ENCODE data around the gene UBXN10. TPM values are rescaled to one million over a fixed set of nuclear protein-coding genes. Genes with fewer than 3 reads are reported as not detected.

UBXN10 gene
- total RNA-seq, 2 experiments from 2014 or later = 0.22 to 0.44 TPM

- H3K4me3 Mint-ChIP-seq = peak overlapping the region; percentile 83
- no peaks in the 10 kb centered on the region for H3K9me3 Mint-ChIP-seq
- intact Hi-C loops (cut with DNase I, micrococcal nuclease) = no loop called here
- ChIA-PET POLR2A (no interaction called here), CTCF (no interaction called here)
- peaks cover 44% of the 10 kb centered on the region for H3K4me1 ChIP-seq (ENCODE audit: insufficient read depth, low read length)
- DNase-seq = peak; percentile 20 to 83 (median 44)
- ATAC-seq (ENCODE audit: poor library complexity) = peak; percentile 68
- H3K36me3 Mint-ChIP-seq (ENCODE audit: low read depth) = no peaks in the 10 kb centered on the region
- H3K36me3 ChIP-seq (ENCODE audit: insufficient read depth, low read length) = no peaks in the 10 kb centered on the region
- peaks cover 48% of the 10 kb centered on the region for H3K4me1 Mint-ChIP-seq (ENCODE audit: low read depth)
- peaks cover 0 to 3% of the 10 kb centered on the region in 2 experiments for H3K9me3 ChIP-seq (ENCODE audit: control insufficient read depth in 1 of 2, insufficient read depth in 1 of 2, low read length in 2 of 2)
- TF ChIP-seq, protein P1, sequence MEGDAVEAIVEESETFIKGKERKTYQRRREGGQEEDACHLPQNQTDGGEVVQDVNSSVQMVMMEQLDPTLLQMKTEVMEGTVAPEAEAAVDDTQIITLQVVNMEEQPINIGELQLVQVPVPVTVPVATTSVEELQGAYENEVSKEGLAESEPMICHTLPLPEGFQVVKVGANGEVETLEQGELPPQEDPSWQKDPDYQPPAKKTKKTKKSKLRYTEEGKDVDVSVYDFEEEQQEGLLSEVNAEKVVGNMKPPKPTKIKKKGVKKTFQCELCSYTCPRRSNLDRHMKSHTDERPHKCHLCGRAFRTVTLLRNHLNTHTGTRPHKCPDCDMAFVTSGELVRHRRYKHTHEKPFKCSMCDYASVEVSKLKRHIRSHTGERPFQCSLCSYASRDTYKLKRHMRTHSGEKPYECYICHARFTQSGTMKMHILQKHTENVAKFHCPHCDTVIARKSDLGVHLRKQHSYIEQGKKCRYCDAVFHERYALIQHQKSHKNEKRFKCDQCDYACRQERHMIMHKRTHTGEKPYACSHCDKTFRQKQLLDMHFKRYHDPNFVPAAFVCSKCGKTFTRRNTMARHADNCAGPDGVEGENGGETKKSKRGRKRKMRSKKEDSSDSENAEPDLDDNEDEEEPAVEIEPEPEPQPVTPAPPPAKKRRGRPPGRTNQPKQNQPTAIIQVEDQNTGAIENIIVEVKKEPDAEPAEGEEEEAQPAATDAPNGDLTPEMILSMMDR (IDR thresholded peaks at IDR 0.05) = no peak
- peak overlapping the region in 1 of 2 donors; percentile 65 for H3K27ac ChIP-seq (ENCODE audit: low read depth in 1 of 2, low read length in 2 of 2)
- H3K4me3 ChIP-seq (ENCODE audit: low read length) = peak overlapping the region; percentile 67
- H3K27me3 ChIP-seq (ENCODE audit: control insufficient read depth in 1 of 2, insufficient read depth in 2 of 2, low read length in 2 of 2) = no peaks in the 10 kb centered on the region
- H3K27ac Mint-ChIP-seq = peak overlapping the region; percentile 79
- no peaks in the 10 kb centered on the region for H3K27me3 Mint-ChIP-seq
These were observed 681 bp upstream of the UBXN10 start for GRCh38 chr1:20184997-20185833.

GRCh38 chr1:20187103-20187812 lies 1.4 kb downstream of the UBXN10 start:
- intact Hi-C loops (cut with DNase I, micrococcal nuclease) = no loop called here
- Histone ChIP-seq H3K27me3 (ENCODE audit: control insufficient read depth in 1 of 2, insufficient read depth in 2 of 2, low read length in 2 of 2) (no peaks in the 10 kb centered on the region), H3K4me3 (ENCODE audit: low read length) (no peak overlapping the region), H3K4me1 (ENCODE audit: insufficient read depth, low read length) (peaks cover 44% of the 10 kb centered on the region), H3K36me3 (ENCODE audit: insufficient read depth, low read length) (no peaks in the 10 kb centered on the region), H3K9me3 (ENCODE audit: control insufficient read depth in 1 of 2, insufficient read depth in 1 of 2, low read length in 2 of 2) (no peaks in the 10 kb centered on the region), H3K27ac (ENCODE audit: low read depth in 1 of 2, low read length in 2 of 2) (no peak overlapping the region)
- H3K4me3 Mint-ChIP-seq = peak overlapping the region; percentile 26
- H3K4me1 Mint-ChIP-seq (ENCODE audit: low read depth) = peaks cover 48% of the 10 kb centered on the region
- CTCF ChIA-PET = interaction anchor here (0.9 to 1.3 kb wide), 2 partner anchors 25 to 35 kb away, joined by 3 to 4 read pairs; no protein-coding TSS in a partner anchor
- TF ChIP-seq, protein P1 (IDR thresholded peaks at IDR 0.05) = no peak
- DNase-seq (peak in 9 of 14 experiments; percentile 9 to 51 (median 20)), ATAC-seq (ENCODE audit: poor library complexity) (peak; percentile 51)
- peak overlapping the region; percentile 25 for H3K27ac Mint-ChIP-seq
- H3K36me3 Mint-ChIP-seq (ENCODE audit: low read depth) = no peaks in the 10 kb centered on the region
- POLR2A ChIA-PET = interaction anchor here (0.9 kb wide), 1 partner anchor 26 kb away, joined by 3 read pairs; no protein-coding TSS in a partner anchor
- no peaks in the 10 kb centered on the region for H3K9me3 Mint-ChIP-seq
- no peaks in the 10 kb centered on the region for H3K27me3 Mint-ChIP-seq

GRCh38 chr1:20187813-20188454 lies 2.0 kb downstream of the UBXN10 start:
- Mint-ChIP-seq H3K27ac (peak overlapping the region; percentile 25), H3K9me3 (no peaks in the 10 kb centered on the region), H3K4me3 (no peak overlapping the region), H3K36me3 (ENCODE audit: low read depth) (no peaks in the 10 kb centered on the region), H3K27me3 (no peaks in the 10 kb centered on the region), H3K4me1 (ENCODE audit: low read depth) (peaks cover 48% of the 10 kb centered on the region)
- Histone ChIP-seq H3K9me3 (ENCODE audit: control insufficient read depth in 1 of 2, insufficient read depth in 1 of 2, low read length in 2 of 2) (no peaks in the 10 kb centered on the region), H3K27ac (ENCODE audit: low read depth in 1 of 2, low read length in 2 of 2) (no peak overlapping the region), H3K4me3 (ENCODE audit: low read length) (no peak overlapping the region), H3K27me3 (ENCODE audit: control insufficient read depth in 1 of 2, insufficient read depth in 2 of 2, low read length in 2 of 2) (no peaks in the 10 kb centered on the region), H3K36me3 (ENCODE audit: insufficient read depth, low read length) (no peaks in the 10 kb centered on the region), H3K4me1 (ENCODE audit: insufficient read depth, low read length) (peaks cover 44% of the 10 kb centered on the region)
- ATAC-seq (ENCODE audit: poor library complexity) (no peak), DNase-seq (peak in 1 of 14 experiments; percentile 24)
- TF ChIP-seq, protein P1 (IDR thresholded peaks at IDR 0.05) = no peak
- ChIA-PET CTCF (interaction anchor here (1.3 to 1.4 kb wide), 2 partner anchors 24 to 36 kb away, joined by 4 read pairs; no protein-coding TSS in a partner anchor), POLR2A (interaction anchor here (0.9 kb wide), 1 partner anchor 25 kb away, joined by 3 read pairs; no protein-coding TSS in a partner anchor)
- intact Hi-C loops (cut with DNase I, micrococcal nuclease) = no loop called here

Data from CD4-positive, alpha-beta T cell (primary cell).